Measurements from ENCODE around the gene BLTP2. TPM values are rescaled to one million over a fixed set of nuclear protein-coding genes. Genes with fewer than 3 reads are reported as not detected.
A peak's percentile ranks its signal among the peaks of the same experiment; 100 is the strongest.
"Not testable (repeated sequence)": the region's sequence is repeated elsewhere in the genome, so short reads cannot be mapped to it uniquely, and the experiment has no call there.

Gene BLTP2
- total RNA-seq, 4 donors from 2014 or later = 35.0 to 126 (median 68.5) TPM

GRCh38 chr17:28661635-28662526 is 16.9 kb upstream of the BLTP2 start, which contains the start of the genes SDF2 and SUPT6H:
Gene SDF2 (minus strand): TSS chr17:28661906. CDS start chr17:28661876, 30 bp downstream.
Gene SUPT6H (plus strand): TSS chr17:28662205. CDS start chr17:28673402, 11,197 bp downstream.
- H3K27me3 ChIP-seq = no peaks in the 10 kb centered on the region
- no peaks in the 10 kb centered on the region for H3K9me3 ChIP-seq
- peak within 1 kb of the TSS; percentile 96 to 98 for H3K27ac ChIP-seq
- intact Hi-C loops (cut with DNase I; ENCODE audit: low total_unique reads) = no loop called here
- H3K4me1 ChIP-seq = peaks cover 0 to 12% of the 10 kb centered on the region in 2 donors
- TF ChIP-seq CTCF (IDR thresholded peaks at IDR 0.05) (peak in 1 of 4 experiments; percentile 4), POLR2A (IDR thresholded peaks at IDR 0.05) (peak; percentile 67 to 89)
- no peaks in the 10 kb centered on the region for H3K36me3 ChIP-seq
- peak within 1 kb of the TSS; percentile 72 to 99 for H3K4me3 ChIP-seq
- peak; percentile 88 to 90 for DNase-seq

GRCh38 chr17:28659497-28659881 is 14.5 kb upstream of the BLTP2 start:
- H3K9me3 ChIP-seq; H3K27ac ChIP-seq; H3K27me3 ChIP-seq; intact Hi-C loops (cut with DNase I; ENCODE audit: low total_unique reads); H3K36me3 ChIP-seq; DNase-seq; H3K4me3 ChIP-seq: not testable (repeated sequence)
- H3K4me1 ChIP-seq = peaks cover 0 to 12% of the 10 kb centered on the region in 2 donors

GRCh38 chr17:28658766-28659496 is 14.0 kb upstream of the BLTP2 start:
- intact Hi-C loops (cut with DNase I; ENCODE audit: low total_unique reads); H3K27me3 ChIP-seq; H3K36me3 ChIP-seq; H3K4me1 ChIP-seq; H3K27ac ChIP-seq; H3K9me3 ChIP-seq; H3K4me3 ChIP-seq; DNase-seq: not testable (repeated sequence)

- DNase-seq; H3K9me3 ChIP-seq; H3K36me3 ChIP-seq; H3K27me3 ChIP-seq; H3K4me1 ChIP-seq; H3K27ac ChIP-seq; intact Hi-C loops (cut with DNase I; ENCODE audit: low total_unique reads); H3K4me3 ChIP-seq: not testable (repeated sequence)
Observed at GRCh38 chr17:28658342-28658741, 13.4 kb upstream of the BLTP2 start.

- Histone ChIP-seq H3K27ac (no peak overlapping the region), H3K27me3 (no peaks in the 10 kb centered on the region), H3K4me1 (peaks cover 0 to 1% of the 10 kb centered on the region in 2 donors), H3K4me3 (no peak overlapping the region), H3K9me3 (no peaks in the 10 kb centered on the region), H3K36me3 (no peaks in the 10 kb centered on the region)
- TF ChIP-seq POLR2A (IDR thresholded peaks at IDR 0.05) = no peak
- intact Hi-C loops (cut with DNase I; ENCODE audit: low total_unique reads) = no loop called here
- no peak for DNase-seq
Observed at GRCh38 chr17:28657756-28658155, 12.8 kb upstream of the BLTP2 start.

GRCh38 chr17:28655160-28655559 is 10.2 kb upstream of the BLTP2 start:
- no peaks in the 10 kb centered on the region for H3K4me1 ChIP-seq
- H3K36me3 ChIP-seq = no peaks in the 10 kb centered on the region
- no peak for TF ChIP-seq POLR2A (IDR thresholded peaks at IDR 0.05)
- TF ChIP-seq CTCF (IDR thresholded peaks at IDR 0.05) = no peak
- H3K4me3 ChIP-seq = no peak overlapping the region
- no peak overlapping the region for H3K27ac ChIP-seq
- intact Hi-C loops (cut with DNase I; ENCODE audit: low total_unique reads) = no loop called here
- no peaks in the 10 kb centered on the region for H3K27me3 ChIP-seq
- no peak for DNase-seq
- no peaks in the 10 kb centered on the region for H3K9me3 ChIP-seq

- no peaks in the 10 kb centered on the region for H3K27me3 ChIP-seq
- intact Hi-C loops (cut with DNase I; ENCODE audit: low total_unique reads) = no loop called here
- TF ChIP-seq POLR2A (IDR thresholded peaks at IDR 0.05) = no peak
- TF ChIP-seq CTCF (IDR thresholded peaks at IDR 0.05) = no peak
- no peaks in the 10 kb centered on the region for H3K36me3 ChIP-seq
- H3K9me3 ChIP-seq = no peaks in the 10 kb centered on the region
- DNase-seq = no peak
- no peak overlapping the region for H3K27ac ChIP-seq
- peaks cover 3 to 10% of the 10 kb centered on the region in 2 donors for H3K4me1 ChIP-seq
- no peak overlapping the region for H3K4me3 ChIP-seq
Observed at GRCh38 chr17:28648698-28649097, 3.7 kb upstream of the BLTP2 start.

All from uterus (tissue), 4 donors.